NOMO-1 treated with DMSO at 0.1 percent for 48 hours (cell line): ENCODE results near the gene GABRR3.
A peak's percentile ranks its signal among the peaks of the same experiment; 100 is the strongest.

ENCODE experiments used
- DNase-seq: peaks from one replicate; lab custom pipeline; 2025; ENCODE audit not compliant: unreplicated experiment; lab: John Stamatoyannopoulos, UW

The GABRR3 gene

GRCh38 chr3:97992547-97993173, 42.5 kb downstream of the GABRR3 start:
- DNase-seq = no peak

- DNase-seq = no peak
These were observed 43.8 kb downstream of the GABRR3 start for GRCh38 chr3:97991293-97991682.

DNA sequence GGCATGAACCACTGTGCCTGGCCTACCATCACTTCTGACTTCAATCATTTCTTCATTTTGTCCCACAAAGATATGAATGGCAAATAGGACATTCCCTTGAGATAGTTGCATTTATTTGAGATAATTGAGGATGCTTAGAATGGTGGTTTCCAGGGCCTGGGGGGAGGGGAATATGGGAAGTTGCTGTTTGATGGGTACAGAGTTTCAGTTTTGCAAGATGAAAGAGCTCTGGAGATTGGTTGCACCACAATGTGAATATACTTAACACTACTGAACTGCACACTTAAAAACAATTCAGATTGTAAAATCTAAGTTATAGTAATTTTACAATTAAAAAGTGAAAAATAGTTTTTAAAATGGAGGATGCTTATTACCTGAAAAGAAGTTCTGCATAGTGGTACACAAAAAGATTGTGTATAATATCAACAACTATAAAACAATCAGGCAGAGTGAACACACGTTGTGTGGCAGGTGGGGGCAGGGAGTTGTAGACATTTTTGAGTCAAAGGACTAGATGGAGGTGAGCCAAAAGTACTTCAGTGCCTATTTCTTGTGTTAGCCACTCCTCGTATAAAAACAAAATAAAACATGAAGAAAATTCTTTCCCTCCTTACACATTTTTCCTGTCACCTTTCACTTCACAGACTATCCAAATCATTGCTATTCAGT, 44.4 kb downstream of the GABRR3 start:
- peak; percentile 34 for DNase-seq

DNA sequence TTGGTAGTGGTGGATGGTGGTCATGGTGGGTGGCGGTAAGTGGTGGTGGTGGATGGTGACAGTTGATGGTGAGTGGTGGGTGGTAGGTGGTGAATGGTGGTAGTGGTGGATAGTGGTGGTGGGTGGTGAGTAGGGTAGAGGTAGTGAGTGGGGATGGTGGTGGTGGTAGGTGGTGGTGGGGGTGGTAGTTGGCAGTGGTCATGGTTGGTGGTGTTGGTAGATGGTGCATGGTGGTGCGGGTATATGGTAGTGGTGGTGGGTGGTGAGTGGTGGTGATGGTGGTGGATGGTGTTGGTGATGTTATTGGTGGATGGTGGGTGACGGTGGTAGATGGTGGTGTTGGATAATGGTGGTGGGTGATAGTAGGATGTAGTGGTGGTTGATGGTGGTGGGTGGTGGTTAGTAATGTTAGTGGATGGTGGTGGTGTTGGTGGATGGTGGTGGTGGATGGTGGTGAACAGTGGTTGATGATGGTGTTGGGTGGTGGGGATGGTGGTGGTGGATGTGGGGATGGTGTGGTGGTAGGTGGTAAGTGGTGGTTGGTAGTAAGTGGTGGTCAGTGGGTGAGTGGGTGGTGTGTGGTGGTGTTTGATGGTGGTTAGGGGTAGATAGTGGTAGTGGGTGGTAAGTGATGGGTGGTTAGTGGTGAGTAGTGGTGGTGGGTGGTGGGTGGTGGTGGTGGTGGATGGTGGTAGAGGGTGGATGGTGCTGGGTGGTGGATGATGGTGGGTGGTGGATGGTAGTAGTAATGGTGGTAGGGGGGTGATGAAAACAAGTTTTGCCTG, 46.1 kb downstream of the GABRR3 start:
- DNase-seq = no peak

- no peak for DNase-seq
These were observed 47.8 kb downstream of the GABRR3 start for GRCh38 chr3:97987306-97987705.

GRCh38 chr3:97983933-97984491, 51.1 kb downstream of the GABRR3 start:
- DNase-seq = no peak

DNA sequence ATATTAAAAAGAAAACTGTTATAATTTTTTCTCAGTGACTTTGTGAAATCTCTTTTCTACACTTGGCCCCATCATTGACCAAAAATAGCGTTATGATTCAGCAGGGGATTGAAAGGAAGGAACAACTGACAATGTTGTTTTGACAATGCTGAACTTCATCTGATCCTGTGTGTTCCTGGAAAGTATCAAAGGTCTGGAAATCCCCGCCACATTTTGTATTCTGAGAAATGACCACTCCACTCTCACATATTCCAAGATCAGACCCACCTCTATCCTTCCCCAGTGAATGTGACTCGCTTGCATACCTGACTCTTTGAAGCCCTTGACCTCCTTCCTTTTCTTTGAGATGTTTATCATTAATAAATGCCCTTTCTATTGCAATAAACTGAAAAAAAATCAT, 53.2 kb downstream of the GABRR3 start:
- DNase-seq = no peak

DNA sequence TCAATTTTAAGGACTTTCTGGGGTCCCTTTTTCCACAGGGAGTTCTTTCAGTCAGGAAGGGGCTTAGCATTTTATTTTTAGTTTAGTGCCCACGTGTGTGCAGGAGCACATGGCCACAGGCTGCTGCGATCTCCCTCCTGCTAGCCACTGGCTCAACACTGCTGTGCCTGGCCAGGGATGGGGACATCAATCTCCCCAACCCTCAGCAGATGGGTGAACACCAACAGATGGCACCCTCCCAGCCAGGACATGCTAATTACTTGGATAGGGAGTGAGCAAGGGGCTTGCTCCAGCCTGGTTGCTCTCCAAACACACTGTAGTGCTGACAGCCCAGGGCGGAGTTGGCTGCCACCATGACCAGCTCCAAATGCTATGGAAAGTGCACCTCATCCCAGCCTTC, 55.5 kb downstream of the GABRR3 start:
- DNase-seq = no peak

GRCh38 chr3:97975466-97975865, 59.6 kb downstream of the GABRR3 start:
- DNase-seq = no peak

DNA sequence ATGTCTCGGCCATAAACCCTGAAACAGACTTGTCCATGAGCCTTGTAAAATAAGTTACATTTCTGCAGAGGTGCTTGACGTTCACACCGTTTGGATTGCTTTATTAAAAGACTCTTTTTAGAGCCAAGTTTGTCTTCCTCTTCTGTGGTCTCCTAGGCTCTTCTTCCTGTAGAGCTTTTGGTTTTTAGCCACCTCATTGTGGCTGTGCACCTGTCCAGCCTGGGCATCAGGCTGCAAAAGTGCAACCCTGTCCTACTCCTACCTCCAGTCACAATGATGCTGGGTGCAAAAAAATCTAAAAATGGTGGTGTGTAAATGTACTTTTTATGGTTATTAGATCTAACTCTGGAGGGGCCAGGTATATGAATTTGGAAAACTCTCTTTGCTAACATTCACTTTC, 60.1 kb downstream of the GABRR3 start:
- DNase-seq = no peak

- DNase-seq = no peak
These were observed 62.1 kb downstream of the GABRR3 start for GRCh38 chr3:97972976-97973375.

GRCh38 chr3:97971679-97972567, 63.2 kb downstream of the GABRR3 start, which contains the start of gene RIOX2:
RIOX2 (minus strand) TSS chr3:97972431; CDS start chr3:97967593, 4,838 bp downstream.
- DNase-seq = peak; percentile 71

GRCh38 chr3:97970956-97971620, 64.0 kb downstream of the GABRR3 start:
- peak; percentile 11 for DNase-seq

- no peak for DNase-seq
These were observed 65.0 kb downstream of the GABRR3 start for GRCh38 chr3:97970156-97970555.

- DNase-seq = no peak
These were observed 65.6 kb downstream of the GABRR3 start for GRCh38 chr3:97969541-97969940.

DNA sequence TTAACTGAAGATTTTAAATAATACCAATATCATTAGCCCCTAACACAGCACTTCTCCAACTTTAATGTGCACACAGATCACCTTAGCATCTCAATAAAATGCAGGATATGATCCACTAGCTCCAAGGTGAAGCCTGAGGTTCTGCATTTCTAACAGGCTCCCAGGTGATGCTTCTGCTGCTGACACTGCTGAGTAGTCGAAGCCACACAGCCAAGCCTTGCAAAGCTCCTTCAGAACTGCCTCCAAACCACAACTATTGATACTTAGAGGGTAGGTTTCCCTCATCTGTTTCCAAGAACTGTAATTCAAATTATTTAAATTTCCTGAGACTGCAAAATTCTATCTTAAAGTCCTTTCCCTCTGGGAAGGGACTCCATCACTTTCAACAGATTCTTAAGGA, 66.7 kb downstream of the GABRR3 start:
- DNase-seq = no peak

DNA sequence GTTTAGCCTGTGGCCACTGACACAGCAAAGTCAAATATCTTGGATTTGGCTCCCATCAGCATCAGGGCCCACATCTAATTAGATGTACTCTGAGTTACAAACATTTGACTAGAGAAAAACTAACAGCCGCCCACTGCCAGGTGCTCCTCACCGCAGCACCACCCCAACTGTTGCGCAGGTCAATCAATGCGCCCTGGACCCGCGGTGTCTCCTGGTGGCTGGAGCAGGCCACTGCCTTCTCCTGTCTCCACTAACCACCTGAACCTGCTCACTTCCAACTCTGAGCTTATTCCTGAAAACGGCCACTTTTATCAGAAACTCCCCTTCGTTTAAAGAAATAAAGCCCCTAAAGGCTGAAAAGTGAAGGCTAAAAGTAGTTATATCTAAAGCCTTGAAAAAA, 67.1 kb downstream of the GABRR3 start:
- DNase-seq = no peak

DNA sequence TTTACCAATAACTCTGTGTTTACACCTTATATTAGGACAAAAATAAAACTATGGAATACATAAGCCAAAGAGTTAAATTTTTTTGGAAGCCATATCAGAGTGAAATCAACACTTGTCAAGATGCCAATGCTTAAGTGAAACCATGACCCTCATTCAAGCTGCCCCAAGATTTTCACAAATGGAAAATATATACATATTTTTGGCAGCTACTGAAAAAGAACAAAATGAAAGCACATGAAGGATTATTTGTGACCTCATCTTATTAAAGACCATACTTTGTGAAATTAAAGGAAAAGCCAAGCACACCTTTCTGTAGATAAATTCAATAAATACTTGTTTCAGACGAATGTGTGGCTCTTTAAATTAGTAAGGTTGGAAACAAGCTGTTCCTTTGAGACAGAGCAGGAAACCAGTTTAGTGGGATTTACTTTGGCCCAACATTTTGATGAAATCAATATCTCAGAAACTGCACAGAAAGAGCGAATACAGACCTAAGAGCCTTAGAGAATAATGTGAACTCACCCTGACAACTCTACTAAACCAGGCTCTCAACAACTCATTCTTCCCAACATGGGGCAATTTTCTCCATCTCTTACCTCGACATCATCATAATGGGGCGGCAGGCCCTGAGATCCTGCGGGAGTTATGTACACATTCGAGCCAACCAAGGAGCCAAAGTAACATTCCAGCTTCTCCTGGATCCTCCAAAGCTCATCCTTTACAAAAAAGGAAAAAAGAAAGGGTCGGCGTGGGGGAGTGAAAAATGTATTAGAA, 73.9 kb downstream of the GABRR3 start:
- DNase-seq = no peak

DNA sequence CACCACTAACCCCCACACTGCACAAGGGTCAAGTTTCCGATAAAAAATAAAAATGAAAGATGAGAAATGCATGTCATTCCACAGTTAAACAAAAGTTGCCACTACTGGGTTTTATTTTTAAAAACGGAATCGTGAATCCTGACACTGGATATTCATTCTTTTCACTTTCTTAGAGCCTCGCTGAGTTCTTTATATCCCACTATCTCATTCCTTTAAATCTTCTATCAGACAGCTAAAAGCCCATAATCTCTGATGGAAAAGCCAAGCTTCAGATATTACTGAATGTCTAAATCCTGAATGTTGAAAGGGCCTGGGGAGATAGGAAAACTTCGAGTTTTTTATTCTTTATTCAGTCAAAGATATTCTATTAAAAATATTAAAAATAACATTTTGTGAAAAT, 74.6 kb downstream of the GABRR3 start:
- DNase-seq = no peak
